Panc1 (cell line): ENCODE data around the gene WDR93. TPM values are rescaled to one million over a fixed set of nuclear protein-coding genes. Genes with fewer than 3 reads are reported as not detected.
A peak's percentile ranks its signal among the peaks of the same experiment; 100 is the strongest.

Experiments used
- ATAC-seq: fragments of 200-7000 bp; cut with Tn5 transposase; 2 replicates; pipeline ENCODE4 v1.9.1; 2020; ENCODE audit warnings: mild to moderate bottlenecking, moderate library complexity
- BruUV-seq: library from RNA; stranded (reverse); fragments of 400-500 nt; replicated peaks from 2 replicates; lab custom pipeline; 2021; lab: Mats Ljungman, UMichigan
- CTCF ChIA-PET: fragments of 300-600 bp; sonication (Branson Sonifier 250); formaldehyde crosslinking; loops from one replicate; lab custom pipeline; 2022; ENCODE audit warnings: antibody characterized with exemption; lab: Charles Lee
- POLR2A ChIA-PET: fragments of 300-600 bp; sonication (Branson Sonifier 250); formaldehyde crosslinking; loops from one replicate; lab custom pipeline; 2022; ENCODE audit warnings: antibody characterized with exemption; lab: Charles Lee
- DNase-seq: peaks from one replicate; pipeline ENCODE4 v3.0.0-alpha.2; 2010; ENCODE audit warnings: low read depth, low spot score
- H3K27ac ChIP-seq: 2 replicates; pipeline ENCODE4 v1.5.1; 2011; ENCODE audit warnings: mild to moderate bottlenecking, low read length, inconsistent platforms
- H3K27me3 ChIP-seq: fragments of 200-500 bp; sonication (Bioruptor generic); 2 replicates; pipeline ENCODE4 v1.6.0; 2014; ENCODE audit warnings: low read length, inconsistent platforms; ENCODE audit not compliant: control insufficient read depth, insufficient read depth
- H3K36me3 ChIP-seq: fragments of 200-500 bp; sonication (Bioruptor generic); 2 replicates; pipeline ENCODE4 v1.5.1; 2014; ENCODE audit warnings: inconsistent platforms, mild to moderate bottlenecking, low read length, moderate library complexity; ENCODE audit not compliant: control insufficient read depth, insufficient read depth
- H3K4me1 ChIP-seq: 2 replicates; pipeline ENCODE4 v1.5.1; 2011; ENCODE audit warnings: inconsistent platforms, mild to moderate bottlenecking, low read length, moderate library complexity; ENCODE audit not compliant: control insufficient read depth, insufficient read depth
- H3K4me3 ChIP-seq, 2 experiments: 2 replicates each; pipeline ENCODE4 v1.5.1; 2011 to 2012; ENCODE audit warnings: low read depth in 2 of 2, low read length in 2 of 2, mild to moderate bottlenecking in 2 of 2, inconsistent platforms in 1 of 2, moderate library complexity in 1 of 2
- H3K9me3 ChIP-seq: fragments of 200-500 bp; sonication (Bioruptor generic); 2 replicates; pipeline ENCODE4 v1.5.1; 2014; ENCODE audit warnings: low read depth, mild to moderate bottlenecking, inconsistent platforms, low read length, moderate library complexity; ENCODE audit not compliant: control insufficient read depth, insufficient read depth
- CTCF ChIP-seq: fragments of 450-650 bp; IDR thresholded peaks from 2 replicates; pipeline ENCODE4 v1.5.1; 2017; ENCODE audit warnings: mild to moderate bottlenecking
- POLR2AphosphoS5 ChIP-seq: IDR thresholded peaks from 2 replicates; pipeline ENCODE4 v1.6.1; 2012; ENCODE audit warnings: mild to moderate bottlenecking, low read depth, low read length, moderate library complexity
- REST ChIP-seq, 2 experiments: IDR thresholded peaks; 2 replicates each; pipeline ENCODE4 v1.6.1; 2011 to 2012; ENCODE audit warnings: low read depth in 2 of 2, control low read depth in 1 of 2, low read length in 1 of 2, mild to moderate bottlenecking in 1 of 2, moderate library complexity in 1 of 2; ENCODE audit not compliant: insufficient read depth in 1 of 2
- SIN3A ChIP-seq: IDR thresholded peaks from 2 replicates; pipeline ENCODE4 v1.6.1; 2012; ENCODE audit warnings: low read depth, mild to moderate bottlenecking, low read length, moderate library complexity, borderline replicate concordance; ENCODE audit not compliant: insufficient read depth
- TCF7L2 ChIP-seq: IDR thresholded peaks from 2 replicates; pipeline ENCODE4 v1.6.1; 2011; ENCODE audit warnings: mild to moderate bottlenecking, low read depth, low read length, inconsistent platforms
- in situ Hi-C: cut with HindIII; loops from 2 replicates; pipeline ENCODE4 v1.10.0; 2016; ENCODE audit warnings: low sequenced_read_pairs, low pct_unique_long_range_greater_than_20kb
- intact Hi-C: fragments of 100-400 bp; cut with micrococcal nuclease; formaldehyde crosslinking; loops from one replicate; pipeline ENCODE4 v1.10.0; 2022; ENCODE audit not compliant: unreplicated experiment
- total RNA-seq: library from RNA; stranded (reverse); gene quantifications from one replicate; pipeline ENCODE4 v1.2.1, GENCODE V29; 2021; ENCODE audit not compliant: unreplicated experiment

WDR93 gene
- total RNA-seq, 1 experiment from 2014 or later: 0.18 TPM

- Histone ChIP-seq H3K4me1 (peaks cover 18% of the 10 kb centered on the region), H3K27ac (peak within 1 kb of the TSS; percentile 58), H3K9me3 (no peaks in the 10 kb centered on the region), H3K36me3 (no peaks in the 10 kb centered on the region), H3K4me3 (peak within 1 kb of the TSS; percentile 54 to 57), H3K27me3 (no peaks in the 10 kb centered on the region)
- CTCF ChIA-PET: interaction anchor here (0.7 to 1.0 kb wide), 2 partner anchors 124 to 138 kb away, joined by 3 to 4 read pairs; no protein-coding TSS in a partner anchor
- no TSS peak for BruUV-seq
- in situ Hi-C loops: loop anchor here (10.0 kb wide), 1 partner anchor 124 kb away; no protein-coding TSS in a partner anchor
- POLR2A ChIA-PET: interaction anchor here (0.6 to 0.7 kb wide), 2 partner anchors 11 to 137 kb away, joined by 3 to 5 read pairs; no protein-coding TSS in a partner anchor
- DNase-seq: peak; percentile 48
- TF ChIP-seq POLR2AphosphoS5 (peak; percentile 57), REST (IDR thresholded peaks at IDR 0.05; ENCODE audit: insufficient read depth in 1 of 2, low read depth in 2 of 2, low read length in 1 of 2) (0 out of 4 replicates have a peak, but pooled peaks of 1 of the 2 experiments have one; percentile 38), CTCF (peak; percentile 85), TCF7L2 (peak; percentile 78), SIN3A (no peak)
- ATAC-seq: peak; percentile 94
- intact Hi-C loops: no loop called here
These were observed 60.2 kb downstream of the WDR93 start, which contains the start of gene MESP1 for GRCh38 chr15:89750560-89751542. Gene MESP1 (minus strand): TSS chr15:89751249. CDS start chr15:89751231, 18 bp downstream.

- Histone ChIP-seq H3K27me3 (no peaks in the 10 kb centered on the region), H3K4me3 (no peak overlapping the region), H3K27ac (peak overlapping the region; percentile 46; the same call in 1 of the 2 replicates), H3K4me1 (peaks cover 19% of the 10 kb centered on the region), H3K9me3 (no peaks in the 10 kb centered on the region), H3K36me3 (no peaks in the 10 kb centered on the region)
- DNase-seq (no peak), ATAC-seq (no peak)
- no peak for TF ChIP-seq POLR2AphosphoS5
- TF ChIP-seq SIN3A: no peak
- no peak for TF ChIP-seq TCF7L2
- TF ChIP-seq CTCF: no peak
- no peak for TF ChIP-seq REST (IDR thresholded peaks at IDR 0.05; ENCODE audit: insufficient read depth in 1 of 2, low read depth in 2 of 2, low read length in 1 of 2)
- intact Hi-C loops (no loop called here), in situ Hi-C loops (loop anchor here (10.0 kb wide), 1 partner anchor 123 kb away; no protein-coding TSS in a partner anchor)
- no TSS peak for BruUV-seq
- POLR2A ChIA-PET: interaction anchor here (0.5 to 0.6 kb wide), 2 partner anchors 10 to 120 kb away, joined by 4 to 5 read pairs; no protein-coding TSS in a partner anchor
- CTCF ChIA-PET: interaction anchor here (0.7 kb wide), 1 partner anchor 137 kb away, joined by 3 read pairs; no protein-coding TSS in a partner anchor
These were observed 61.1 kb downstream of the WDR93 start for GRCh38 chr15:89751748-89752147.
